SK-N-MC (cell line): ENCODE data around the gene MAP4K4.

ENCODE experiments used
- EZH2 ChIP-seq: fragments of 200-600 bp; sonication (generic); IDR thresholded peaks from one replicate; pipeline ENCODE4 v1.6.1; 2017; ENCODE audit warnings: antibody characterized with exemption
- FOXP2 ChIP-seq: optimal IDR thresholded peaks from 2 replicates; pipeline ENCODE3; 2011; ENCODE audit warnings: mild to moderate bottlenecking, moderate library complexity; ENCODE audit not compliant: insufficient read depth; ENCODE audit errors: extremely low read length, control extremely low read depth

GRCh38 chr2:101684313-101684712 is 13.2 kb upstream of the MAP4K4 start:
- TF ChIP-seq FOXP2 (no peak), EZH2 (no peak)
